Heart left ventricle (tissue), 13 donors: ENCODE data around the gene TRAPPC12.
"Not testable (repeated sequence)": the region's sequence is repeated elsewhere in the genome, so short reads cannot be mapped to it uniquely, and the experiment has no call there.

Experiments
- CTCF ChIP-seq, 12 donors: fragments of 200-600 bp; sonication (generic) in 4 of 12; IDR thresholded peaks; one replicate each; pipeline versions ENCODE4 v1.5.0 to v1.8.0; 2018 to 2022; ENCODE audit warnings: antibody characterized with exemption in 12 of 12, mild to moderate bottlenecking in 5 of 12
- POLR2A ChIP-seq, 2 donors: fragments of 450-650 bp; IDR thresholded peaks; one replicate each; pipeline ENCODE4 v1.6.1; 2017; ENCODE audit warnings: antibody characterized with exemption in 2 of 2, mild to moderate bottlenecking in 2 of 2, moderate library complexity in 2 of 2
- donor health status: ischemic (EF 13 %, LVEDD 7.1; RV severe dilation, severe dysfunction).
- donor health status: DM: no; HTN: yes; CAD: no.
- donor health status: DM: no; HTN: no; CAD: no.
- donor health status: ischemic (EF 25% LVEDD 6.9; RV normal size, moderate dysfunction).
- donor health status: ischemic (EF 25% LVEDD 5.7; RV mildly dilated, moderate dysfunction).
- donor health status: ischemic (EF 35%, LVEDD 5.7; RV mildly dilated, moderate dysfunction).
- donor health status: nonischemic (EF 11% LVEDD 7.7; RV severe dilation, severe dysfunction).
- donor health status: DM: yes; HTN: yes; CAD: no.
- donor health status: PGD.
- donor health status: ischemic (EF 29% LVEDD 5.4; RV normal size, mild dysfunction).
- donor health status: nonischemic (EF 23%, LVEDD 6.1; RV moderate dilation, normal function).

- TF ChIP-seq POLR2A, CTCF (IDR thresholded peaks at IDR 0.05): not testable (repeated sequence)
Measured at GRCh38 chr2:3492475-3492787, 112.9 kb downstream of the TRAPPC12 start.
